GM23248 (cell line): ENCODE results near the gene MIER1. TPM values are rescaled to one million over a fixed set of nuclear protein-coding genes. Genes with fewer than 3 reads are reported as not detected.

Experiments used
- DNase-seq: peaks from one replicate; pipeline ENCODE4 v3.0.0-alpha.2; 2015
- H2AFZ ChIP-seq: fragments of 200-600 bp; sonication (generic); 2 replicates; pipeline ENCODE4 v1.6.1; 2016; ENCODE audit warnings: antibody characterized with exemption
- H3F3A ChIP-seq: fragments of 200-600 bp; sonication (generic); 2 replicates; pipeline ENCODE4 v1.6.1; 2016; ENCODE audit warnings: mild to moderate bottlenecking, antibody characterized with exemption, mixed run types; ENCODE audit not compliant: insufficient read depth
- H3K27ac ChIP-seq: fragments of 200-600 bp; sonication (generic); 2 replicates; pipeline ENCODE4 v1.5.1; 2016; ENCODE audit warnings: mild to moderate bottlenecking
- H3K27me3 ChIP-seq: fragments of 200-600 bp; sonication (generic); replicated peaks from 2 replicates; pipeline ENCODE4 v1.6.1; 2016; ENCODE audit warnings: mild to moderate bottlenecking; ENCODE audit not compliant: insufficient read depth
- H3K36me3 ChIP-seq: fragments of 200-600 bp; sonication (generic); 2 replicates; pipeline ENCODE4 v1.6.1; 2016; ENCODE audit warnings: low read depth, mild to moderate bottlenecking
- H3K4me1 ChIP-seq: fragments of 200-600 bp; sonication (generic); 2 replicates; pipeline ENCODE4 v1.6.1; 2016; ENCODE audit warnings: mild to moderate bottlenecking; ENCODE audit not compliant: insufficient read depth
- H3K4me2 ChIP-seq: fragments of 200-600 bp; sonication (generic); one replicate; pipeline ENCODE4 v1.6.1; 2016; ENCODE audit warnings: mild to moderate bottlenecking; ENCODE audit not compliant: unreplicated experiment
- H3K4me3 ChIP-seq: fragments of 200-600 bp; sonication (generic); 2 replicates; pipeline ENCODE4 v1.5.1; 2016; ENCODE audit warnings: mild to moderate bottlenecking
- H3K79me2 ChIP-seq: fragments of 200-600 bp; sonication (generic); 2 replicates; pipeline ENCODE4 v1.6.1; 2016; ENCODE audit warnings: mild to moderate bottlenecking; ENCODE audit not compliant: insufficient read depth
- H3K9ac ChIP-seq: fragments of 200-600 bp; sonication (generic); 2 replicates; pipeline ENCODE4 v1.6.1; 2016; ENCODE audit warnings: mild to moderate bottlenecking
- H3K9me2 ChIP-seq: fragments of 200-600 bp; sonication (generic); 2 replicates; pipeline ENCODE4 v1.6.1; 2016; ENCODE audit warnings: mixed run types, mild to moderate bottlenecking, moderate library complexity; ENCODE audit not compliant: insufficient read depth
- H3K9me3 ChIP-seq: fragments of 200-600 bp; sonication (generic); one replicate; pipeline ENCODE4 v1.6.1; 2017; ENCODE audit warnings: low read depth
- H4K20me1 ChIP-seq: fragments of 200-600 bp; sonication (generic); 2 replicates; pipeline ENCODE4 v1.6.0; 2016; ENCODE audit not compliant: insufficient read depth
- EZH2 ChIP-seq: fragments of 200-600 bp; sonication (generic); IDR thresholded peaks from 2 replicates; pipeline ENCODE4 v1.6.1; 2018; ENCODE audit warnings: antibody characterized with exemption, mild to moderate bottlenecking; ENCODE audit not compliant: insufficient read depth, poor library complexity, severe bottlenecking
- EZH2phosphoT487 ChIP-seq: fragments of 200-600 bp; sonication (generic); IDR thresholded peaks from 2 replicates; pipeline ENCODE4 v1.6.1; 2018; ENCODE audit warnings: antibody characterized with exemption, moderate library complexity, mild to moderate bottlenecking, low read depth; ENCODE audit not compliant: insufficient read depth
- WGBS, 2 experiments: methylation state at CpG; one replicate each; pipeline ENCODE4 v1.1.6; 2015 to 2017; ENCODE audit warnings: low lambda C conversion rate in 2 of 2, low coverage in 1 of 2; ENCODE audit errors: missing lambda C conversion rate in 2 of 2; 5-methylcytosine and 5-hydroxymethylcytosine counted together
- in situ Hi-C: fragments of 300-500 bp; cut with MboI; formaldehyde crosslinking; loops from 2 replicates; pipeline ENCODE4 v1.15.0; 2020
- polyA plus RNA-seq: library from polyadenylated mRNA; unstranded; fragments of >200 nt; fragmentation: Nextera tagmentation; extraction: Ambion mirVana; gene quantifications from 2 replicates; pipeline ENCODE4 v1.2.1, GENCODE V29; 2016
- total RNA-seq: library from RNA; depleted of rRNA; stranded (reverse); fragments of >200 nt; shearing (Covaris generic); gene quantifications from 2 replicates; pipeline ENCODE4 v1.2.3, GENCODE V29; 2014; rRNA removed

The MIER1 gene
- 34.8 and 38.1 TPM in 2 replicates for total RNA-seq
- 36.8 and 37.8 TPM in 2 replicates for polyA plus RNA-seq

- WGBS, 2 experiments, result 1% methylated on average over 47 to 63 of the region's 64 CpGs
- Histone ChIP-seq H3K9ac (peak within 1 kb of the TSS; percentile 95), H3K79me2 (peaks cover 81% of the 10 kb centered on the region), H3K4me3 (peak within 1 kb of the TSS; percentile 85), H3K4me2 (peak within 1 kb of the TSS; percentile 96), H4K20me1 (no peaks in the 10 kb centered on the region), H3K4me1 (peaks cover 31% of the 10 kb centered on the region), H3K9me2 (no peaks in the 10 kb centered on the region), H3K27ac (peak within 1 kb of the TSS; percentile 93), H3K36me3 (no peaks in the 10 kb centered on the region), H2AFZ (peak within 1 kb of the TSS; percentile 83), H3K9me3 (no peaks in the 10 kb centered on the region), H3F3A (peaks cover 25% of the 10 kb centered on the region), H3K27me3 (no peaks in the 10 kb centered on the region)
- TF ChIP-seq EZH2phosphoT487, result no peak
- TF ChIP-seq EZH2, result no peak
- in situ Hi-C loops, result no loop called here
- DNase-seq, result peak; percentile 100
Observed at GRCh38 chr1:66924756-66925557, at the start of gene MIER1, which contains the start of gene DNAI4. TSS of gene MIER1 (plus strand) at chr1:66924990. CDS start at chr1:66925029, 39 bp downstream. TSS of gene DNAI4 (minus strand) at chr1:66924856. CDS start at chr1:66924831, 25 bp downstream.

GRCh38 chr1:66876664-66877063, 48.1 kb upstream of the MIER1 start:
- Histone ChIP-seq H3F3A (no peaks in the 10 kb centered on the region), H4K20me1 (no peaks in the 10 kb centered on the region), H2AFZ (no peak overlapping the region), H3K9me3 (no peaks in the 10 kb centered on the region), H3K4me1 (no peaks in the 10 kb centered on the region), H3K27ac (no peak overlapping the region), H3K36me3 (no peaks in the 10 kb centered on the region), H3K9me2 (0 out of 2 replicates have a peak, but pooled peaks cover 2% of the 10 kb centered on the region), H3K9ac (no peak overlapping the region), H3K79me2 (no peaks in the 10 kb centered on the region), H3K4me2 (no peak overlapping the region), H3K4me3 (no peak overlapping the region), H3K27me3 (no peaks in the 10 kb centered on the region)
- no peak for TF ChIP-seq EZH2
- TF ChIP-seq EZH2phosphoT487, result no peak
- DNase-seq, result no peak
- in situ Hi-C loops, result no loop called here
- 74 to 78% methylated on average over 1 of the region's 1 CpG for WGBS, 2 experiments

GRCh38 chr1:66889030-66889429, 35.8 kb upstream of the MIER1 start:
- no peak overlapping the region for H3K9ac ChIP-seq
- WGBS, 2 experiments, result 98 to 100% methylated on average over 1 of the region's 1 CpG
- H3K79me2 ChIP-seq, result no peaks in the 10 kb centered on the region
- H3K27me3 ChIP-seq, result no peaks in the 10 kb centered on the region
- in situ Hi-C loops, result no loop called here
- H3K9me2 ChIP-seq, result no peaks in the 10 kb centered on the region
- no peaks in the 10 kb centered on the region for H3K4me1 ChIP-seq
- TF ChIP-seq EZH2phosphoT487 (no peak), EZH2 (no peak)
- no peak overlapping the region for H3K4me2 ChIP-seq
- no peak overlapping the region for H2AFZ ChIP-seq
- no peaks in the 10 kb centered on the region for H3K9me3 ChIP-seq
- no peak for DNase-seq
- H3F3A ChIP-seq, result no peaks in the 10 kb centered on the region
- H3K27ac ChIP-seq, result no peak overlapping the region
- H3K4me3 ChIP-seq, result no peak overlapping the region
- H4K20me1 ChIP-seq, result no peaks in the 10 kb centered on the region
- H3K36me3 ChIP-seq, result no peaks in the 10 kb centered on the region

GRCh38 chr1:66890621-66891020, 34.2 kb upstream of the MIER1 start:
- 57 to 64% methylated on average over 1 of the region's 1 CpG for WGBS, 2 experiments
- in situ Hi-C loops, result no loop called here
- peak; percentile 15 for DNase-seq

More at GRCh38 chr1:66890621-66891020, 34.2 kb upstream of the MIER1 start:
- Histone ChIP-seq H4K20me1 (no peaks in the 10 kb centered on the region), H3K27ac (no peak overlapping the region), H3K79me2 (no peaks in the 10 kb centered on the region), H3K4me1 (no peaks in the 10 kb centered on the region), H3F3A (no peaks in the 10 kb centered on the region), H3K4me3 (no peak overlapping the region), H3K9me3 (no peaks in the 10 kb centered on the region), H2AFZ (no peak overlapping the region), H3K36me3 (no peaks in the 10 kb centered on the region), H3K27me3 (no peaks in the 10 kb centered on the region), H3K4me2 (no peak overlapping the region), H3K9ac (no peak overlapping the region), H3K9me2 (no peaks in the 10 kb centered on the region)
- TF ChIP-seq EZH2phosphoT487 (no peak), EZH2 (no peak)
